Endothelial cell of umbilical vein (primary cell): ENCODE results near the gene KCNA2. TPM values are rescaled to one million over a fixed set of nuclear protein-coding genes. Genes with fewer than 3 reads are reported as not detected.

Source experiments
- BruUV-seq: library from RNA; stranded (reverse); fragments of 400-500 nt; replicated peaks from 2 replicates; lab custom pipeline; 2021; lab: Mats Ljungman, UMichigan
- CTCF ChIA-PET: fragments of 300-600, 350-600 bp; sonication (Branson Sonifier 250); formaldehyde crosslinking; loops from one replicate; lab custom pipeline; 2021; ENCODE audit warnings: antibody characterized with exemption, inconsistent platforms; lab: Charles Lee
- POLR2A ChIA-PET: fragments of 300-600, 350-600 bp; sonication (Branson Sonifier 250); formaldehyde crosslinking; loops from one replicate; lab custom pipeline; 2021; ENCODE audit warnings: antibody characterized with exemption, inconsistent platforms; lab: Charles Lee
- DNase-seq: peaks from one replicate; pipeline ENCODE4 v3.0.0-alpha.2; 2011; ENCODE audit warnings: low read depth, low spot score
- FAIRE-seq: peaks from 2 replicates; lab custom pipeline; 2011; peaks lifted over from hg19 to GRCh38; lab: Jason Lieb, UNC
- H2AFZ ChIP-seq: 2 replicates; pipeline ENCODE4 v1.6.0; 2012; ENCODE audit warnings: low read depth, low read length, control low read depth, inconsistent platforms
- H3K27ac ChIP-seq: 2 replicates; pipeline ENCODE4 v1.5.1; 2011; ENCODE audit warnings: low read depth, mild to moderate bottlenecking, control low read depth, low read length, moderate library complexity; ENCODE audit not compliant: insufficient read depth
- H3K27me3 ChIP-seq, 2 experiments: 2 replicates each; pipeline versions ENCODE4 v1.6.0 to v1.6.1; 2011; ENCODE audit warnings: low read length in 2 of 2, mixed read lengths in 1 of 2; ENCODE audit not compliant: control insufficient read depth in 2 of 2, insufficient read depth in 2 of 2
- H3K36me3 ChIP-seq, 2 experiments: 2 replicates in 1 of 2; 3 replicates in 1 of 2; pipeline ENCODE4 v1.5.1; 2011; ENCODE audit warnings: low read length in 2 of 2, mild to moderate bottlenecking in 1 of 2, moderate library complexity in 1 of 2; ENCODE audit not compliant: control insufficient read depth in 2 of 2, insufficient read depth in 2 of 2; ENCODE audit errors: extremely low read depth in 1 of 2
- H3K4me1 ChIP-seq: 3 replicates; pipeline ENCODE4 v1.5.1; 2011; ENCODE audit warnings: mild to moderate bottlenecking, low read length; ENCODE audit not compliant: control insufficient read depth, insufficient read depth; ENCODE audit errors: extremely low read depth
- H3K4me2 ChIP-seq: 2 replicates; pipeline ENCODE4 v1.6.1; 2011; ENCODE audit warnings: low read length, control low read depth, mixed read lengths; ENCODE audit not compliant: insufficient read depth
- H3K4me3 ChIP-seq, 3 experiments: fragments of 200-600 bp in 1 of 3; sonication (generic), shearing (Covaris generic) in 1 of 3; replicated peaks in 1 of 3; 2 replicates each; pipeline ENCODE4 v1.5.1; 2011 to 2016; ENCODE audit warnings: control low read depth in 3 of 3, low read length in 3 of 3, mild to moderate bottlenecking in 2 of 3, inconsistent platforms in 1 of 3, low read depth in 1 of 3, moderate library complexity in 1 of 3; ENCODE audit not compliant: insufficient read depth in 1 of 3
- H3K79me2 ChIP-seq: 2 replicates; pipeline ENCODE4 v1.6.0; 2012; ENCODE audit warnings: low read length, inconsistent platforms; ENCODE audit not compliant: control insufficient read depth, insufficient read depth
- H3K9ac ChIP-seq: replicated peaks from 2 replicates; pipeline ENCODE3; 2011; ENCODE audit warnings: low read length, control low read depth; ENCODE audit not compliant: insufficient read depth; ENCODE audit errors: extremely low read depth
- H3K9me1 ChIP-seq: replicated peaks from 3 replicates; pipeline ENCODE4 v1.6.0; 2011; ENCODE audit warnings: mild to moderate bottlenecking, low read length; ENCODE audit not compliant: control insufficient read depth, insufficient read depth; ENCODE audit errors: extremely low read depth
- H3K9me3 ChIP-seq: replicated peaks from 2 replicates; pipeline ENCODE4 v1.5.1; 2012; ENCODE audit warnings: low read length, inconsistent platforms; ENCODE audit not compliant: control insufficient read depth, insufficient read depth
- H4K20me1 ChIP-seq: replicated peaks from 2 replicates; pipeline ENCODE3; 2011; ENCODE audit warnings: mild to moderate bottlenecking, low read length; ENCODE audit not compliant: control insufficient read depth, insufficient read depth; ENCODE audit errors: extremely low read depth
- EZH2 ChIP-seq: IDR thresholded peaks from 2 replicates; pipeline ENCODE4 v1.6.1; 2012; ENCODE audit warnings: borderline replicate concordance, low read depth, mild to moderate bottlenecking, moderate library complexity, low read length, inconsistent platforms; ENCODE audit not compliant: severe bottlenecking
- FOS ChIP-seq: IDR thresholded peaks from 2 replicates; pipeline ENCODE4 v1.6.1; 2011; ENCODE audit warnings: mild to moderate bottlenecking, low read length, moderate library complexity, borderline replicate concordance; ENCODE audit not compliant: insufficient read depth
- GATA2 ChIP-seq: IDR thresholded peaks from 2 replicates; pipeline ENCODE4 v1.7.0; 2011; ENCODE audit warnings: low read depth, mild to moderate bottlenecking, moderate library complexity, mixed read lengths, low read length; ENCODE audit not compliant: insufficient read length, insufficient read depth
- JUN ChIP-seq: IDR thresholded peaks from 2 replicates; pipeline ENCODE4 v1.6.1; 2011; ENCODE audit warnings: borderline replicate concordance, low read depth; ENCODE audit not compliant: insufficient read length, insufficient read depth
- MYC ChIP-seq: IDR thresholded peaks from one replicate; pipeline ENCODE4 v1.6.1; 2011; ENCODE audit warnings: mild to moderate bottlenecking, low read depth, low read length
- POLR2A ChIP-seq: IDR thresholded peaks from 2 replicates; pipeline ENCODE4 v1.6.1; 2012; ENCODE audit warnings: low read depth, mild to moderate bottlenecking, control low read depth, low read length
- POLR2AphosphoS5 ChIP-seq: IDR thresholded peaks from 2 replicates; pipeline ENCODE4 v1.6.1; 2012; ENCODE audit warnings: low read depth, mild to moderate bottlenecking, control low read depth, low read length, moderate library complexity; ENCODE audit not compliant: insufficient read depth
- dilution Hi-C: fragments of 300-500 bp; cut with MboI; formaldehyde crosslinking; loops from one replicate; pipeline ENCODE4 v1.15.0; 2019; ENCODE audit warnings: low sequenced_read_pairs; ENCODE audit not compliant: extremely low pct_ligation_motif_present
- intact Hi-C: fragments of 100-400 bp; cut with micrococcal nuclease; formaldehyde crosslinking; loops from one replicate; pipeline ENCODE4 v1.10.0; 2022
- polyA plus RNA-seq, 4 experiments: library from polyadenylated mRNA; depleted of rRNA in 3 of 4; stranded (reverse) in 3 of 4; unstranded in 1 of 4; fragments of >200 nt; gene quantifications; 2 replicates each; pipeline versions ENCODE4 v1.2.1 to v1.2.3, GENCODE V29; 2011 to 2012; ENCODE audit warnings: missing spikeins in 1 of 4
- total RNA-seq: library from RNA; stranded (reverse); gene quantifications from 2 replicates; pipeline ENCODE4 v1.2.3, GENCODE V29; 2021
- TF ChIP-seq, protein P1 (sequence below), 2 donors: IDR thresholded peaks; 1 replicate in 1 of 2; 2 replicates in 1 of 2; pipeline ENCODE4 v1.5.1; 2011; ENCODE audit warnings: low read length in 2 of 2, mild to moderate bottlenecking in 2 of 2, moderate library complexity in 2 of 2, control low read depth in 1 of 2, inconsistent platforms in 1 of 2, low read depth in 1 of 2; ENCODE audit not compliant: insufficient read depth in 1 of 2; ENCODE audit errors: extremely low read depth in 1 of 2
- TF ChIP-seq, protein P2 (sequence below): IDR thresholded peaks from 2 replicates; pipeline ENCODE4 v1.6.1; 2011; ENCODE audit not compliant: insufficient read depth, insufficient read length

KCNA2 gene
- total and polyA plus RNA-seq, 2 donors (not counting 3 experiments of a cell fraction or from before 2014, with no cell fraction given) = not detected

DNA sequence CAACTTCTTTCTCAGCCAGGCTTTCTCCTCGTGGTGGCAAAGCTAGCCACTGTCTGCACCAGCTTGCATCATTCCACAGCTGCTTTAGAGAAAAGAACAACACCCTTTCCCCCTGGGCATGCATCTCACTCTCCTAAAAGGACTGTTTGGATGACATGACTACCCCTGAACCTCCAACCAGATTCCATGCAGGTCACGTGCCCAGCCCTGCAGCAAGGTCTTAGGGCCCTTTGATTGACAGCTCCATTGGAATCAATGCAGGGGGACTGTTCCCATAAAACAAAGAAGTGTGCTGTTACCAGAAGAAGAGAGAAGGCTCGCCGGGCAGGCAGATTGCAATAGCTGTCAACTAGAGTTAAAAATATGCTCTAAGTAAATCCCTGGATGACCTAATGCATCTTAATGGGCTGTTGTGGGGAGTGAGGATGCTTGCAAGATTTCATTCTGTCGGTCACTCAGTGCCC is 24.4 kb downstream of the KCNA2 start:
- Histone ChIP-seq H3K9ac (no peak overlapping the region), H3K4me3 (no peak overlapping the region), H3K9me1 (no peaks in the 10 kb centered on the region), H3K4me2 (no peak overlapping the region), H2AFZ (no peak overlapping the region), H3K9me3 (no peaks in the 10 kb centered on the region), H3K27ac (no peak overlapping the region), H3K79me2 (no peaks in the 10 kb centered on the region), H4K20me1 (no peaks in the 10 kb centered on the region), H3K4me1 (no peaks in the 10 kb centered on the region), H3K27me3 (peaks cover 0 to 8% of the 10 kb centered on the region in 2 experiments), H3K36me3 (no peaks in the 10 kb centered on the region)
- POLR2A ChIA-PET = no interaction called here
- CTCF ChIA-PET = no interaction called here
- DNase-seq (no peak), FAIRE-seq (no peak)
- no TSS peak for BruUV-seq
- dilution Hi-C loops = no loop called here
- TF ChIP-seq, protein P1, sequence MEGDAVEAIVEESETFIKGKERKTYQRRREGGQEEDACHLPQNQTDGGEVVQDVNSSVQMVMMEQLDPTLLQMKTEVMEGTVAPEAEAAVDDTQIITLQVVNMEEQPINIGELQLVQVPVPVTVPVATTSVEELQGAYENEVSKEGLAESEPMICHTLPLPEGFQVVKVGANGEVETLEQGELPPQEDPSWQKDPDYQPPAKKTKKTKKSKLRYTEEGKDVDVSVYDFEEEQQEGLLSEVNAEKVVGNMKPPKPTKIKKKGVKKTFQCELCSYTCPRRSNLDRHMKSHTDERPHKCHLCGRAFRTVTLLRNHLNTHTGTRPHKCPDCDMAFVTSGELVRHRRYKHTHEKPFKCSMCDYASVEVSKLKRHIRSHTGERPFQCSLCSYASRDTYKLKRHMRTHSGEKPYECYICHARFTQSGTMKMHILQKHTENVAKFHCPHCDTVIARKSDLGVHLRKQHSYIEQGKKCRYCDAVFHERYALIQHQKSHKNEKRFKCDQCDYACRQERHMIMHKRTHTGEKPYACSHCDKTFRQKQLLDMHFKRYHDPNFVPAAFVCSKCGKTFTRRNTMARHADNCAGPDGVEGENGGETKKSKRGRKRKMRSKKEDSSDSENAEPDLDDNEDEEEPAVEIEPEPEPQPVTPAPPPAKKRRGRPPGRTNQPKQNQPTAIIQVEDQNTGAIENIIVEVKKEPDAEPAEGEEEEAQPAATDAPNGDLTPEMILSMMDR (IDR thresholded peaks at IDR 0.05; ENCODE audit: extremely low read depth in 1 of 2, insufficient read depth in 1 of 2, low read depth in 1 of 2, low read length in 2 of 2) = no peak
- TF ChIP-seq JUN = no peak
- TF ChIP-seq EZH2 = no peak
- TF ChIP-seq, protein P2, sequence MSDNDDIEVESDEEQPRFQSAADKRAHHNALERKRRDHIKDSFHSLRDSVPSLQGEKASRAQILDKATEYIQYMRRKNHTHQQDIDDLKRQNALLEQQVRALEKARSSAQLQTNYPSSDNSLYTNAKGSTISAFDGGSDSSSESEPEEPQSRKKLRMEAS = no peak
- no peak for TF ChIP-seq GATA2
- no peak for TF ChIP-seq FOS
- TF ChIP-seq POLR2A = no peak
- TF ChIP-seq MYC = no peak
- no peak for TF ChIP-seq POLR2AphosphoS5
- intact Hi-C loops = no loop called here
